Ishikawa (cell line): ENCODE results near the gene TCF19.

ENCODE experiments used
- CREB1 ChIP-seq: IDR thresholded peaks from 2 replicates; pipeline ENCODE4 v1.6.1; 2012; ENCODE audit warnings: low read depth
- EP300 ChIP-seq: IDR thresholded peaks from 2 replicates; pipeline ENCODE4 v1.6.1; 2012; ENCODE audit warnings: borderline replicate concordance
- NFIC ChIP-seq: IDR thresholded peaks from 2 replicates; pipeline ENCODE4 v1.6.1; 2012
- RAD21 ChIP-seq: IDR thresholded peaks from 2 replicates; pipeline ENCODE4 v1.6.1; 2012; ENCODE audit warnings: low read depth
- REST ChIP-seq: IDR thresholded peaks from 2 replicates; pipeline ENCODE4 v1.6.1; 2012; ENCODE audit warnings: low read depth, mild to moderate bottlenecking
- TAF1 ChIP-seq: IDR thresholded peaks from 2 replicates; pipeline ENCODE4 v1.6.1; 2012; ENCODE audit warnings: low read depth, mild to moderate bottlenecking
- TCF12 ChIP-seq: IDR thresholded peaks from 2 replicates; pipeline ENCODE4 v1.6.1; 2012; ENCODE audit warnings: low read depth
- TEAD4 ChIP-seq: IDR thresholded peaks from 2 replicates; pipeline ENCODE4 v1.6.1; 2012
- USF1 ChIP-seq: IDR thresholded peaks from 2 replicates; pipeline ENCODE4 v1.6.1; 2012
- ZBTB7A ChIP-seq: IDR thresholded peaks from 2 replicates; pipeline ENCODE4 v1.6.1; 2012; ENCODE audit warnings: low read depth
- TF ChIP-seq, protein P1 (sequence below): IDR thresholded peaks from 2 replicates; pipeline ENCODE4 v1.6.1; 2012

GRCh38 chr6:31116661-31117385 lies 41.6 kb upstream of the TCF19 start:
- TF ChIP-seq CREB1 (no peak), TAF1 (no peak), RAD21 (no peak), TEAD4 (no peak), EP300 (no peak), ZBTB7A (no peak), NFIC (no peak), REST (no peak), USF1 (no peak), TCF12 (no peak)
- TF ChIP-seq, protein P1, sequence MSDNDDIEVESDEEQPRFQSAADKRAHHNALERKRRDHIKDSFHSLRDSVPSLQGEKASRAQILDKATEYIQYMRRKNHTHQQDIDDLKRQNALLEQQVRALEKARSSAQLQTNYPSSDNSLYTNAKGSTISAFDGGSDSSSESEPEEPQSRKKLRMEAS = no peak
